ENCODE data around the gene CD177. TPM values are rescaled to one million over a fixed set of nuclear protein-coding genes. Genes with fewer than 3 reads are reported as not detected.
"Not testable (repeated sequence)": the region's sequence is repeated elsewhere in the genome, so short reads cannot be mapped to it uniquely, and the experiment has no call there.

Gene CD177
- 0.21 TPM in 1 of 2 replicates, not detected in the other for total RNA-seq (2014; rRNA removed; shearing (Covaris generic))

GRCh38 chr19:43353606-43354304 is at the start of gene CD177:
CD177 (plus strand) TSS chr19:43353686; CDS start chr19:43353715, 29 bp downstream.
- no peak for DNase-seq (ENCODE audit: low spot score)

GRCh38 chr19:43305642-43306041 is 47.8 kb upstream of the CD177 start:
- DNase-seq (ENCODE audit: low spot score): no peak

GRCh38 chr19:43306097-43306496 is 47.4 kb upstream of the CD177 start:
- no peak for DNase-seq (ENCODE audit: low spot score)

- DNase-seq (ENCODE audit: low spot score): no peak
Measured at GRCh38 chr19:43308244-43308815, 45.2 kb upstream of the CD177 start.

GRCh38 chr19:43309466-43309865 is 44.0 kb upstream of the CD177 start:
- no peak for DNase-seq (ENCODE audit: low spot score)

- DNase-seq (ENCODE audit: low spot score): no peak
Measured at GRCh38 chr19:43310221-43310620, 43.3 kb upstream of the CD177 start.

- no peak for DNase-seq (ENCODE audit: low spot score)
Measured at GRCh38 chr19:43311256-43311655, 42.2 kb upstream of the CD177 start.

- no peak for DNase-seq (ENCODE audit: low spot score)
Measured at GRCh38 chr19:43311706-43312105, 41.8 kb upstream of the CD177 start.

- DNase-seq (ENCODE audit: low spot score): no peak
Measured at GRCh38 chr19:43313711-43314495, 39.6 kb upstream of the CD177 start.

- no peak for DNase-seq (ENCODE audit: low spot score)
Measured at GRCh38 chr19:43315851-43316250, 37.6 kb upstream of the CD177 start.

GRCh38 chr19:43316591-43317319 is 36.7 kb upstream of the CD177 start:
- DNase-seq (ENCODE audit: low spot score): peak; percentile 68

GRCh38 chr19:43318203-43318602 is 35.3 kb upstream of the CD177 start:
- DNase-seq (ENCODE audit: low spot score): peak; percentile 37

GRCh38 chr19:43318796-43319314 is 34.6 kb upstream of the CD177 start:
- DNase-seq (ENCODE audit: low spot score): no peak

GRCh38 chr19:43320546-43320945 is 32.9 kb upstream of the CD177 start:
- no peak for DNase-seq (ENCODE audit: low spot score)

GRCh38 chr19:43326761-43327160 is 26.7 kb upstream of the CD177 start:
- not testable (repeated sequence) for DNase-seq (ENCODE audit: low spot score)

- DNase-seq (ENCODE audit: low spot score): not testable (repeated sequence)
Measured at GRCh38 chr19:43328561-43328960, 24.9 kb upstream of the CD177 start.

GRCh38 chr19:43329049-43329448 is 24.4 kb upstream of the CD177 start:
- not testable (repeated sequence) for DNase-seq (ENCODE audit: low spot score)

- no peak for DNase-seq (ENCODE audit: low spot score)
Measured at GRCh38 chr19:43329989-43330388, 23.5 kb upstream of the CD177 start.

GRCh38 chr19:43330726-43331434 is 22.6 kb upstream of the CD177 start:
- DNase-seq (ENCODE audit: low spot score): no peak

- DNase-seq (ENCODE audit: low spot score): no peak
Measured at GRCh38 chr19:43331435-43332010, 22.0 kb upstream of the CD177 start.

Data from H4 (cell line).